GM12878 (cell line): Measurements from ENCODE around the gene SIGMAR1.

Experiments
- EP300 ChIP-seq, 2 experiments: fragments of 150-350 bp in 1 of 2; IDR thresholded peaks; 2 replicates each; pipeline ENCODE4 v1.6.1; 2011 to 2012; ENCODE audit warnings: low read depth in 2 of 2, low read length in 2 of 2, borderline replicate concordance in 1 of 2, improper control_type of control experiment in 1 of 2, inconsistent platforms in 1 of 2; ENCODE audit not compliant: control insufficient read depth in 1 of 2
- RFX5 ChIP-seq: IDR thresholded peaks from 2 replicates; pipeline ENCODE4 v1.6.1; 2011; ENCODE audit warnings: low read depth, low read length, improper control_type of control experiment
- TARDBP ChIP-seq: IDR thresholded peaks from 2 replicates; pipeline ENCODE4 v1.6.1; 2016; ENCODE audit warnings: borderline replicate concordance
- TCF12 ChIP-seq: IDR thresholded peaks from 2 replicates; pipeline ENCODE4 v1.6.1; 2011; ENCODE audit warnings: low read depth, mild to moderate bottlenecking, low read length
- TF ChIP-seq, protein P1 (sequence below): IDR thresholded peaks from 2 replicates; pipeline ENCODE4 v1.6.1; 2012; ENCODE audit warnings: low read depth, low read length, improper control_type of control experiment
- TF ChIP-seq, protein P2 (sequence below): IDR thresholded peaks from 2 replicates; pipeline ENCODE4 v1.6.1; 2011; ENCODE audit warnings: borderline replicate concordance, low read depth, mild to moderate bottlenecking, moderate library complexity, mixed read lengths, low read length; ENCODE audit not compliant: insufficient read depth; ENCODE audit errors: extremely low read length

DNA sequence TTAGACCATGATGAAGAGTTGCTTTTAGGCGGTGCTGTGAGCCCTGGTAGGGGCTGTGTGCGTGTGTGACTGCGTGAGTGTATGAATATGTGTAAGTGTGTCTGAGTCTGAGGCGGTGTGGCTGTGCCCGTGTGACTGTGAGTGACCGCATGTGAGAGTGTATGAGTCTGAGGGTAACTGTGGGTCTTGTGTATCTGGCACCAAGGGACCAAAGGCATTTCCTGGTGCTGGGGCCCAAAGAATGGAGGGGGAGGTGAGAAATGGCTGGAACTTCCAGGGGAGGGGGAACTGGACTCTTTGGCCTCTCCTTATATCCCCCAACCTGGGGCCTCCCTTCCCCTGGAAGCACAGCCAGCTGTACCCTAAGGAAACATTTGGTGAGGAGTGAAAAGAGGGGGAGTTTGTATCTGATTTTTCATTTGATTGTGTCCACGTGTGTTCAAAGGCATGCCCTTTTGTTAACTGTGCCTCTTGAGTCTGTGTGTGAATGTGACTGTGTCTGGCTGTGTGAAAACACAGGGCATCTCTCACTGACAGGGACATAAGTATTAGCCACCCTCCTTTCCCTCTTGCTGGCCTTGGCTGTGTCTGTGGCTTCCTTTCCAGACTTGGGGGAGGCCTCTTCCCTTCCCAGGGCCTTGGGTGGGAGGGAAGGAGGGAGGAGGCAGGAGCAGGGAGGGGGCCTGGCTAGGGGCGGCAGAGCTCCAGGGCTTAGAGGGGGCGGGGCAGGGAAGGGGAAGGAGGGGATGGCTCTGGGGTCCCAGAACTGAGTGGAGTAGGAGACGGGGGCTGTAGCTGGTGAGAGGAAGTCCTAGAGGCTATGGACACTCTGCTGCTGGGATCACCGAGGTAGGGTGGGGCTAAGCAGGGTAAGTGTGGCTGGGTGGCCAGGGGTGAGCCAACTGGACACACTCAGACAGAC lies 15.8 kb upstream of the SIGMAR1 start:
- no peak for TF ChIP-seq TARDBP
- TF ChIP-seq RFX5, result no peak
- TF ChIP-seq TCF12, result no peak
- TF ChIP-seq, protein P1, sequence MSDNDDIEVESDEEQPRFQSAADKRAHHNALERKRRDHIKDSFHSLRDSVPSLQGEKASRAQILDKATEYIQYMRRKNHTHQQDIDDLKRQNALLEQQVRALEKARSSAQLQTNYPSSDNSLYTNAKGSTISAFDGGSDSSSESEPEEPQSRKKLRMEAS, result no peak
- TF ChIP-seq, protein P2, sequence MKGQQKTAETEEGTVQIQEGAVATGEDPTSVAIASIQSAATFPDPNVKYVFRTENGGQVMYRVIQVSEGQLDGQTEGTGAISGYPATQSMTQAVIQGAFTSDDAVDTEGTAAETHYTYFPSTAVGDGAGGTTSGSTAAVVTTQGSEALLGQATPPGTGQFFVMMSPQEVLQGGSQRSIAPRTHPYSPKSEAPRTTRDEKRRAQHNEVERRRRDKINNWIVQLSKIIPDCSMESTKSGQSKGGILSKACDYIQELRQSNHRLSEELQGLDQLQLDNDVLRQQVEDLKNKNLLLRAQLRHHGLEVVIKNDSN, result no peak
- TF ChIP-seq EP300 (IDR thresholded peaks at IDR 0.05; ENCODE audit: borderline replicate concordance in 1 of 2, control insufficient read depth in 1 of 2, low read depth in 2 of 2, low read length in 2 of 2), result no peak
